ENCODE data around the gene DDX1.

GRCh38 chr2:15666861-15667808, 75.5 kb downstream of the DDX1 start:
- TF ChIP-seq CTCF (conservative IDR thresholded peaks at IDR 0.05; ENCODE audit: low read depth in 2 of 2) (no peak), POLR2AphosphoS5 (IDR thresholded peaks at IDR 0.05; ENCODE audit: low read depth) (no peak), EZH2 (IDR thresholded peaks at IDR 0.05; ENCODE audit: low read depth, unreplicated experiment) (no peak), CREB1 (CRISPR knock-in tag; IDR thresholded peaks at IDR 0.05; ENCODE audit: low read depth) (no peak), STAT1 (IDR thresholded peaks at IDR 0.05; ENCODE audit: unreplicated experiment) (no peak), EZH2phosphoT487 (IDR thresholded peaks at IDR 0.05; ENCODE audit: unreplicated experiment) (no peak)

All from GM23338 (cell line).